Caco-2 (cell line): ENCODE results near the gene ACTN1. TPM values are rescaled to one million over a fixed set of nuclear protein-coding genes. Genes with fewer than 3 reads are reported as not detected.
A peak's percentile ranks its signal among the peaks of the same experiment; 100 is the strongest.

Experiments used
- BruUV-seq: library from RNA; stranded (reverse); fragments of 400-500 nt; replicated peaks from 2 replicates; lab custom pipeline; 2021; lab: Mats Ljungman, UMichigan
- CTCF ChIA-PET: fragments of 300-600 bp; sonication (Branson Sonifier 250); formaldehyde crosslinking; loops from one replicate; lab custom pipeline; 2022; ENCODE audit warnings: antibody characterized with exemption; lab: Charles Lee
- POLR2A ChIA-PET: fragments of 300-600 bp; sonication (Branson Sonifier 250); formaldehyde crosslinking; loops from one replicate; lab custom pipeline; 2022; ENCODE audit warnings: antibody characterized with exemption; lab: Charles Lee
- DNase-seq, 2 experiments: peaks; one replicate each; pipeline versions ENCODE4 v3.0.0 to v3.0.0-alpha.2; 2020 to 2022
- H3K27me3 ChIP-seq: replicated peaks from 2 replicates; pipeline ENCODE4 v1.6.0; 2011; ENCODE audit warnings: low read length; ENCODE audit not compliant: control insufficient read depth, insufficient read depth
- H3K36me3 ChIP-seq: 2 replicates; pipeline ENCODE4 v1.5.1; 2011; ENCODE audit warnings: low read length; ENCODE audit not compliant: control insufficient read depth, insufficient read depth
- H3K4me1 ChIP-seq: fragments of 250-450 bp; sonication (Bioruptor Pico); 2 replicates; pipeline ENCODE4 v1.5.1; 2020; ENCODE audit warnings: mild to moderate bottlenecking
- H3K4me3 ChIP-seq: 2 replicates; pipeline ENCODE4 v1.5.1; 2011; ENCODE audit warnings: low read depth, mild to moderate bottlenecking, control low read depth, low read length
- H3K9me3 ChIP-seq: fragments of 250-450 bp; sonication (Bioruptor Pico); 2 replicates; pipeline ENCODE4 v1.5.1; 2020; ENCODE audit warnings: mild to moderate bottlenecking, moderate library complexity
- H3K27ac Mint-ChIP-seq: one replicate; pipeline ENCODE4 v1.8.0; 2022; ENCODE audit warnings: mixed read lengths; ENCODE audit not compliant: unreplicated experiment
- H3K27me3 Mint-ChIP-seq: one replicate; pipeline ENCODE4 v1.8.0; 2022; ENCODE audit warnings: mixed read lengths; ENCODE audit not compliant: insufficient read depth, unreplicated experiment
- H3K36me3 Mint-ChIP-seq: one replicate; pipeline ENCODE4 v1.8.0; 2022; ENCODE audit warnings: mild to moderate bottlenecking, mixed read lengths; ENCODE audit not compliant: insufficient read depth, unreplicated experiment
- H3K4me1 Mint-ChIP-seq: one replicate; pipeline ENCODE4 v1.8.0; 2022; ENCODE audit warnings: low read depth, mixed read lengths; ENCODE audit not compliant: unreplicated experiment
- H3K4me3 Mint-ChIP-seq: one replicate; pipeline ENCODE4 v1.8.0; 2022; ENCODE audit warnings: mild to moderate bottlenecking, moderate library complexity, mixed read lengths; ENCODE audit not compliant: unreplicated experiment
- H3K9me3 Mint-ChIP-seq: one replicate; pipeline ENCODE4 v1.8.0; 2022; ENCODE audit warnings: mixed read lengths; ENCODE audit not compliant: unreplicated experiment
- CTCF ChIP-seq, 2 experiments: fragments of 200-600 bp in 1 of 2; IDR thresholded peaks; 1 replicate in 1 of 2; 2 replicates in 1 of 2; pipeline versions ENCODE4 v1.5.1 to v1.8.0; 2011 to 2022; ENCODE audit warnings: antibody characterized with exemption in 1 of 2, control low read depth in 1 of 2, inconsistent platforms in 1 of 2, low read depth in 1 of 2, low read length in 1 of 2, mild to moderate bottlenecking in 1 of 2, moderate library complexity in 1 of 2; ENCODE audit not compliant: insufficient read depth in 1 of 2, severe bottlenecking in 1 of 2, unreplicated experiment in 1 of 2
- intact Hi-C: fragments of 100-400 bp; cut with micrococcal nuclease; formaldehyde crosslinking; loops from one replicate; pipeline ENCODE4 v1.10.0; 2022; ENCODE audit not compliant: unreplicated experiment
- total RNA-seq: library from RNA; stranded (reverse); gene quantifications from 2 replicates; pipeline ENCODE4 v1.2.3, GENCODE V29; 2022

Gene ACTN1
- total RNA-seq, 1 experiment from 2014 or later, result 170 TPM

- Mint-ChIP-seq H3K9me3 (no peaks in the 10 kb centered on the region), H3K4me1 (peaks cover 41% of the 10 kb centered on the region), H3K36me3 (peaks cover 41% of the 10 kb centered on the region), H3K27ac (peak overlapping the region; percentile 84), H3K27me3 (no peaks in the 10 kb centered on the region), H3K4me3 (peak overlapping the region; percentile 98)
- H3K4me3 ChIP-seq, result peak overlapping the region; percentile 96
- ChIA-PET POLR2A (interaction anchor here (0.5 to 1.0 kb wide), 2 partner anchors 36 to 37 kb away, joined by 3 to 9 read pairs; no protein-coding TSS in a partner anchor), CTCF (interaction anchor here (1.0 to 1.8 kb wide), 2 partner anchors 66 to 124 kb away, joined by 3 to 4 read pairs; no protein-coding TSS in a partner anchor)
- H3K36me3 ChIP-seq, result peaks cover 2% of the 10 kb centered on the region
- H3K4me1 ChIP-seq, result peaks cover 33% of the 10 kb centered on the region
- no peak for DNase-seq
- intact Hi-C loops, result loop anchor here (5.0 kb wide), 3 partner anchors 65 to 185 kb away; partner anchors contain the start of gene ZFP36L1
- no peak for TF ChIP-seq CTCF (IDR thresholded peaks at IDR 0.05; ENCODE audit: insufficient read depth in 1 of 2, low read depth in 1 of 2, low read length in 1 of 2, severe bottlenecking in 1 of 2, unreplicated experiment in 1 of 2)
- TSS peak; percentile 39 for BruUV-seq
- no peaks in the 10 kb centered on the region for H3K9me3 ChIP-seq
- no peaks in the 10 kb centered on the region for H3K27me3 ChIP-seq
These were observed 1.9 kb downstream of the ACTN1 start for GRCh38 chr14:68977180-68977717.

GRCh38 chr14:68976160-68977067 is 2.7 kb downstream of the ACTN1 start:
- H3K36me3 Mint-ChIP-seq, result peaks cover 47% of the 10 kb centered on the region
- Histone ChIP-seq H3K36me3 (peaks cover 2% of the 10 kb centered on the region), H3K27me3 (no peaks in the 10 kb centered on the region), H3K4me3 (no peak overlapping the region; the same call in 1 of the 2 replicates), H3K9me3 (no peaks in the 10 kb centered on the region), H3K4me1 (peaks cover 34% of the 10 kb centered on the region)
- intact Hi-C loops, result loop anchor here (5.0 kb wide), 3 partner anchors 64 to 184 kb away; partner anchors contain the start of gene ZFP36L1
- H3K4me3 Mint-ChIP-seq, result peak overlapping the region; percentile 98
- peak; percentile 49 to 50 for DNase-seq
- H3K27ac Mint-ChIP-seq, result peak overlapping the region; percentile 84
- H3K9me3 Mint-ChIP-seq, result no peaks in the 10 kb centered on the region
- CTCF ChIA-PET, result interaction anchor here (1.8 kb wide), 1 partner anchor 65 kb away, joined by 4 read pairs; no protein-coding TSS in a partner anchor
- no TSS peak for BruUV-seq
- POLR2A ChIA-PET, result no interaction called here
- TF ChIP-seq CTCF (IDR thresholded peaks at IDR 0.05; ENCODE audit: insufficient read depth in 1 of 2, low read depth in 1 of 2, low read length in 1 of 2, severe bottlenecking in 1 of 2, unreplicated experiment in 1 of 2), result no peak
- H3K27me3 Mint-ChIP-seq, result no peaks in the 10 kb centered on the region
- H3K4me1 Mint-ChIP-seq, result peaks cover 43% of the 10 kb centered on the region

- H3K27me3 ChIP-seq, result no peaks in the 10 kb centered on the region
- peaks cover 48% of the 10 kb centered on the region for H3K4me1 Mint-ChIP-seq
- peaks cover 52% of the 10 kb centered on the region for H3K36me3 Mint-ChIP-seq
- no TSS peak for BruUV-seq
- no peaks in the 10 kb centered on the region for H3K9me3 ChIP-seq
- peaks cover 2% of the 10 kb centered on the region for H3K36me3 ChIP-seq
- no peak for TF ChIP-seq CTCF (IDR thresholded peaks at IDR 0.05; ENCODE audit: insufficient read depth in 1 of 2, low read depth in 1 of 2, low read length in 1 of 2, severe bottlenecking in 1 of 2, unreplicated experiment in 1 of 2)
- intact Hi-C loops, result loop anchor here (5.0 kb wide), 3 partner anchors 63 to 183 kb away; partner anchors contain the start of gene ZFP36L1
- peaks cover 34% of the 10 kb centered on the region for H3K4me1 ChIP-seq
- no peak overlapping the region for H3K4me3 ChIP-seq
- CTCF ChIA-PET, result no interaction called here
- POLR2A ChIA-PET, result no interaction called here
- H3K9me3 Mint-ChIP-seq, result no peaks in the 10 kb centered on the region
- H3K27ac Mint-ChIP-seq, result peak overlapping the region; percentile 84
- no peak for DNase-seq
- no peak overlapping the region for H3K4me3 Mint-ChIP-seq
- H3K27me3 Mint-ChIP-seq, result no peaks in the 10 kb centered on the region
These were observed 3.4 kb downstream of the ACTN1 start for GRCh38 chr14:68975667-68976066.
